ENCODE results near the gene FAN1.

FAN1 gene

DNA sequence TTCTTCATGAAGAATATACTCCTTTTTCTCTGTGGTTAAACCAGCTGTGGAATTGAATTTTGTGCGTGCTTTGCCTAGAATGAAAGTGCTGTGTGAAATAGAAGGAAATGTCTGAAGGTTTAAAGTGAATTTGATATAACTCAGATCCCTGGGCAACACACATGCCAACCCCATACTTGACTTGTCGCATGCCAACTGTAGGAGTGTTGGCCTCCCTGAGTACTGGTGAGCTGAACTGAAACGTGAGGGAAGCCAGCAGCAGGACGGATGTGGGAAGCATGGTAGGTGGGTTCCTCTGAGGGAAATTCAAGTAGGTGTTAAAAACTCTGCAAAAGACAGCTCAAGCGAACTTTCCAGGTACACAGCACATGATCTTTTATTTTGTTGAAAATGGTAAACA lies 14.7 kb downstream of the FAN1 start:
- POLR2A ChIA-PET (ENCODE audit: low non-redundant PET), result no interaction called here
- TF ChIP-seq, protein P1, sequence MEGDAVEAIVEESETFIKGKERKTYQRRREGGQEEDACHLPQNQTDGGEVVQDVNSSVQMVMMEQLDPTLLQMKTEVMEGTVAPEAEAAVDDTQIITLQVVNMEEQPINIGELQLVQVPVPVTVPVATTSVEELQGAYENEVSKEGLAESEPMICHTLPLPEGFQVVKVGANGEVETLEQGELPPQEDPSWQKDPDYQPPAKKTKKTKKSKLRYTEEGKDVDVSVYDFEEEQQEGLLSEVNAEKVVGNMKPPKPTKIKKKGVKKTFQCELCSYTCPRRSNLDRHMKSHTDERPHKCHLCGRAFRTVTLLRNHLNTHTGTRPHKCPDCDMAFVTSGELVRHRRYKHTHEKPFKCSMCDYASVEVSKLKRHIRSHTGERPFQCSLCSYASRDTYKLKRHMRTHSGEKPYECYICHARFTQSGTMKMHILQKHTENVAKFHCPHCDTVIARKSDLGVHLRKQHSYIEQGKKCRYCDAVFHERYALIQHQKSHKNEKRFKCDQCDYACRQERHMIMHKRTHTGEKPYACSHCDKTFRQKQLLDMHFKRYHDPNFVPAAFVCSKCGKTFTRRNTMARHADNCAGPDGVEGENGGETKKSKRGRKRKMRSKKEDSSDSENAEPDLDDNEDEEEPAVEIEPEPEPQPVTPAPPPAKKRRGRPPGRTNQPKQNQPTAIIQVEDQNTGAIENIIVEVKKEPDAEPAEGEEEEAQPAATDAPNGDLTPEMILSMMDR (conservative IDR thresholded peaks at IDR 0.05; ENCODE audit: low read depth), result no peak
- no peak overlapping the region for H3K27ac ChIP-seq
- CTCF ChIA-PET, result interaction anchor here (0.7 to 1.2 kb wide), 2 partner anchors 211 to 239 kb away, joined by 3 read pairs; no protein-coding TSS in a partner anchor
- no peak for DNase-seq (ENCODE audit: low spot score)

DNA sequence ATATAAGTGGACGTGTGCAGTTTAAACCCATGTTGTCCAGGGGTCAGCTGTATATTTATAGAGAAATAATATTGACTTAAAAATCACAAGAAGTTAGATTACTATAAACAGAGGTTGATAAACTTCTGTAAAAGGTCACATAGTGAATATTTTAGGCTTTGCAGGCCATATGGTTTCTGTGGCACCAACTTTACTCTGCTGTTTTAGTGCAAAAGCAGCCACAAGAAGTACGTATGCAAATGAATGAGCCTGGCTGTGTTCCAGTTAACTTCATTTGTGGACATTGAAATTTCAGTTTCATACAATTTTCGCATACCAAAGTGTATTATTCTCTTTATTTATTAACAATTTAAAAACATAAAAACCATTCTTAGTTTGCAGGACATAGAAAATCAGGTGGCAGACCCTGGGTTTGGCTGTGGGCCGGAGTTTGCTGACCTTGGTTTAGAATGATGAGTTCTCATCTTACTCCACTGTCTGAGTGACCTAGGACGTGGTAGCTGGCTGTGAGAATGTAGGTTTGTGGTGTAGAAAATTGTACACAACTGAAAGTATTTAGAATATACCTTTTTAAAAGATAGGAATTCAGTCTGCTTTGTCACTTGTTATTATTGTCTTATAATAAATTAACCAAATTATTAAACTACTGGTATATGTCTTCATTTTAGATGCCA lies 16.3 kb downstream of the FAN1 start:
- ChIA-PET CTCF (no interaction called here), POLR2A (ENCODE audit: low non-redundant PET) (no interaction called here)
- H3K27ac ChIP-seq, result no peak overlapping the region
- TF ChIP-seq, protein P1 (conservative IDR thresholded peaks at IDR 0.05; ENCODE audit: low read depth), result no peak
- no peak for DNase-seq (ENCODE audit: low spot score)

DNA sequence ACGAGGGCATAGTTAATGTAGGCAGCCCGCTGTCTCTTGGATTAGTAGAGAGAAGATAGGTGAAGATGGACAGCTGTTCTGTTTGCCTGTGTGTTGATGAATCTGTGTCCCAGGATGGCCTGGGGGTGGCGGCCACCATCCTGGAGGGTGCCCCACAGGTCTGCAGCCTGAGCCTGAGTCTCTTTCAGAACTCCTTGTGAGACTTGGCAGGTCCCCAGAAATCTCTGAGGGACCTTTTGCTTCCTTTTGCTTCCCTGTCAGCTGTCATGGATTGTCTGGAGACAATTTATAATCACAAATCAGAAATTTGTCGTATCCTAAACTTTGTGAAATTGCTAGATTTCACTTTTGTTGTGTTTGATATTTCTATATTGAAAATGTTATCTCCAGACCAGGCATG lies 17.4 kb downstream of the FAN1 start:
- no peak overlapping the region for H3K27ac ChIP-seq
- TF ChIP-seq, protein P1 (conservative IDR thresholded peaks at IDR 0.05; ENCODE audit: low read depth), result no peak
- POLR2A ChIA-PET (ENCODE audit: low non-redundant PET), result no interaction called here
- no peak for DNase-seq (ENCODE audit: low spot score)
- CTCF ChIA-PET, result no interaction called here

DNA sequence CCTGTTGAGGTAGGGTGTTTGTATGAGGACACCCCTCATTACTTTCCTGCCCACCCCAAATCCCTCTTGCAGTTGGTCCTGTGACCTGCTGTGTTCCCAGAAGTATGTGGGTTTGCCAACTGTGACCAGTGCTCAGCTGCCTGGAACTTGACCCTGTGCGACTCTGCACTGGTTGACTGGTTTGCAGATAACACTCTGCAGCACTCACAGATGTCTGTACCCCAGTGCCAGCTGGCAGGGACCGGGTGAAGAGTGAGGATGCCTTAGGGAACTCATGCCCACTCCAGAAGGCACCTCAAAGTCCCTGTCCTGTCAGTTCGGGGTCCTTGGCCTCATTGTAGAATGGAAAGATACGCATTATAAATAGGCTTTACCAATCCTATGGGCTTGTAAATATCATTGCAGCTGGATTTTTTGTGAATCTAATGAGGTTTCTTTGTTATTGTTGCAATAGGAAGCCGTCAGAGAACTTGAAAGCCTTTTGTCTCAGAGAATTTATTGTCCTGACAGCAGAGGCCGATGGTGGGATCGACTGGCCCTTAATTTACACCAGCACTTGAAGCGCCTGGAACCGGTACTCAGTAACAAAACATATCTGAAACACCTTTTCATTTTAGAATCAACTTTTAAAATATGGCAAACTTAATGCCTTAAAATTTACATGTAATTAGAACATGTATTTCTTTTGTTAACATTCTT lies 18.2 kb downstream of the FAN1 start:
- no peak overlapping the region for H3K27ac ChIP-seq
- DNase-seq (ENCODE audit: low spot score), result no peak
- POLR2A ChIA-PET (ENCODE audit: low non-redundant PET), result no interaction called here
- CTCF ChIA-PET, result no interaction called here
- TF ChIP-seq, protein P1 (conservative IDR thresholded peaks at IDR 0.05; ENCODE audit: low read depth), result no peak

DNA sequence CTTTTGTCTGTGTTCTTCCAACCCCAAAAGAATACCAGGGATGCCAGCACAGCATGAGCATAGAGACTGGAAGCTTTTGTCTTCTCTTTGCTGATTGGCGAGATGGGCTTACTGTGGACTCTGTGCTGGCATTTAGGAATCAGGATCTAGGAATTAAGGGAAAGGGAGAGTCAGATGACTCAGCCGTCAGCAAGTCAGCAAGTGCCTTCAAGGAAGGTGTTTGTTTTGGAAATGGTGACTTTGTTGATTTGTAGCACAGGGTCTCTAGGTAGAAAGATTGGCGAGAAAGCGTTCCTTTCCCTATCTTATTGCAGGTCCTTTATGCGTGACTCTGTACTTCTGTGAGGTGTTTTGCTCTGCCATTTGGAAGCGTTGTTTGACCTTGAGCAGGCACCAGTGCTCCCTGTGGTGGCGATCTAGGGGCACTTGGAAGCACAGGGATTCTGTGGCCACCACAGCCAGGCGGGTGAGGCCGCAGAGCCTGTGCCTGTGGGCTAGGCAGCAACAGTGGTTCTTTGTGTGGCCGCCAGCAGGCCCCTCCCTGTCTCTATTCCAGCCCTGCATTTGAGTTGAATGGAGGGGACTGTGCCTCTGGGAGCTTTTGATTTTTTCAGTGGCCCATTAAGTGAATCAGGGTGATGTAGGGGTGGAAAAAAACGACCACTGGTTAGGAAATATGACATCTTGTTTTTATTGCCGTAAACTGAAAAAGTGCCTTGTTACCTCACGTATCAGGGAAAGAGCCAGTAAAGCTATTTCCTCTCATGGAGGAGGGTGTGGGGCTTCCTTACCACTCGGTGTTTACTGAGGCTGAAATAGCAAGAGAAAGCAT lies 19.0 kb downstream of the FAN1 start:
- no peak overlapping the region for H3K27ac ChIP-seq
- TF ChIP-seq, protein P1 (conservative IDR thresholded peaks at IDR 0.05; ENCODE audit: low read depth), result no peak
- ChIA-PET CTCF (no interaction called here), POLR2A (ENCODE audit: low non-redundant PET) (no interaction called here)
- no peak for DNase-seq (ENCODE audit: low spot score)

DNA sequence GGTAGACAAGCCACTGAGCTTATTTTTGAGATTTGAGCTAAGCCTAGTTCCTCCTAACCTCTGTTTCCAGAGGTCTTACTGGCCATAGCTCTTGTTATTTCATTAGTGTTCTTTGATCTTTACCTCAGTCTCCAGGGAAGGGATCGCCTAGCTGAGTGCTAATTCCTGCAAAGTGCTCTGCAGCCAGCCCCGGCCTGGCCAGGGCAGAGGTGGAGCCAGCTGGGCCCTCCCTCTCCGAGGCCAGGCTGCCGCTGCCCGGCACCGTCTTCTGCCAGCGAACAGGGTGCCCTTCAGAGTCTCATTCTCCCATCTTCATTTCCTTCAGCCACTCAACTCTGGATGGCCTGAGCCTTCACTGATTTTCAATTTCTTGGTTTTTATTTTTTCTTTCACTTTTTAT lies 19.7 kb downstream of the FAN1 start:
- ChIA-PET CTCF (interaction anchor here (1.5 kb wide), 1 partner anchor 29 kb away, joined by 4 read pairs; no protein-coding TSS in a partner anchor), POLR2A (ENCODE audit: low non-redundant PET) (no interaction called here)
- DNase-seq (ENCODE audit: low spot score), result no peak
- no peak overlapping the region for H3K27ac ChIP-seq
- TF ChIP-seq, protein P1 (conservative IDR thresholded peaks at IDR 0.05; ENCODE audit: low read depth), result no peak

Measured in RWPE1 (cell line).